HG03354 (cell line): ENCODE data around the gene DDX21.
"Not testable (repeated sequence)": the region's sequence is repeated elsewhere in the genome, so short reads cannot be mapped to it uniquely, and the experiment has no call there.

Experiments
- ATAC-seq: cut with Tn5 transposase; IDR thresholded peaks from one replicate; pipeline ENCODE4 v1.9.1; 2021; ENCODE audit warnings: mild to moderate bottlenecking; ENCODE audit not compliant: unreplicated experiment, poor library complexity, severe bottlenecking

DDX21 gene

GRCh38 chr10:68955832-68956532 is at the start of gene DDX21:
DDX21 (plus strand) TSS chr10:68956170; CDS start chr10:68956226, 56 bp downstream.
- peak; percentile 91 for ATAC-seq

- no peak for ATAC-seq
Measured at GRCh38 chr10:68924593-68924992, 31.4 kb upstream of the DDX21 start.

DNA sequence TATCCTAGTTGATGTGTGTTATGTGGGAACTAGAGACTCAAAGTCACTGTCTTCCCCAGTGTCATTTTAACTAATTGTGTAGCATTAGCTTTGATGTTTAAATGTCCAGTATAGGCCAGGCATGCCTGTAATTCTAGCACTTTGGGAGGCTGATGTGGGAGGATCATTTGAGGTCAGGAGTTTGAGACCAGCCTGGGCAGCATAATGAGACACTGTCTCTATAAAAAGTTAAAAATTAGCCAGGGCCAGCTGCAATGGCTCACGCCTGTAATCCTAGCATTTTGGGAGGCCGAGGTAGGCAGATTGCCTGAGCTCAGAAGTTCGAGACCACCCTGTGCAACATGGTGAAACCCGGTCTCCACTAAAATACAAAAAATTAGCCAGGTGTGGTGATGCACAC is 30.5 kb upstream of the DDX21 start:
- no peak for ATAC-seq

DNA sequence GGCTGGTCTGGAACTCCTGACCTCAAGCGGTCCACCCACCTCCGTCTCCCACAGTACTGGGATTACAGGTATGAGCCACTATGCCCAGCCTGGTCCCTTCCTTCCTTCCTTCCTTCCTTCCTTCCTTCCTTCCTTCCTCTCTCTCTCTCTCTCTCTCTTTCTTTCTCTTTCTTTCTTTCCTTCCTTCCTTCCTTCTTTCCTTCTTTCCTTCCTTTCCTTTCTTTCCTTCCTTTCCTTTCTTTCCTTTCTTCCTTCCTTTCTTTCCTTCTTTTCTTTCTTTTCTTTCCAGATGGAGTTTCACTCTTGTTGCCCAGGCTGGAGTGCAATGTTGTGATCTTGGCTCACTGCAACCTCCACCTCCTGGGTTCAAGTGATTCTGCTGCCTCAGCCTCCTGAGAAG is 26.8 kb upstream of the DDX21 start:
- not testable (repeated sequence) for ATAC-seq

DNA sequence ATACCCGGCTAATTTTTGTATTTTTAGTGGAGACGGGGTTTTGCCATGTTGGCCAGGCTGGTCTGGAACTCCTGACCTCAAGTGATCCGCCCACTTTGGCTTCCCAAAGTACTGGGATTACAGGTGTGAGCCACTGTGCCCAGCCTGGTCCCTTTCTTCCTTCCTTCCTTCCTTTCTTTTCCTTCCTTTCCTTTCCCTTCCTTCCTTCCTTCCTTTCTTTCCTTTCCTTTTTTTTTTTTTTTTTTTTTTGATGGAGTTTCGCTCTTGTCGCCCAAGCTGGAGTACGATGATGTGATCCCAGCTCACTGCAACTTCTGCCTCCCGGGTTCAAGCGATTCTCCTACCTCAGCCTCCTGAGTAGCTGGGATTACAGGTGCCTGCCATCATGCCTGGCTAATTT is 26.1 kb upstream of the DDX21 start:
- not testable (repeated sequence) for ATAC-seq

GRCh38 chr10:68932860-68933259 is 23.1 kb upstream of the DDX21 start:
- ATAC-seq = not testable (repeated sequence)

- ATAC-seq = no peak
Measured at GRCh38 chr10:68934994-68935393, 21.0 kb upstream of the DDX21 start.

GRCh38 chr10:68938117-68938516 is 17.9 kb upstream of the DDX21 start:
- ATAC-seq = no peak

DNA sequence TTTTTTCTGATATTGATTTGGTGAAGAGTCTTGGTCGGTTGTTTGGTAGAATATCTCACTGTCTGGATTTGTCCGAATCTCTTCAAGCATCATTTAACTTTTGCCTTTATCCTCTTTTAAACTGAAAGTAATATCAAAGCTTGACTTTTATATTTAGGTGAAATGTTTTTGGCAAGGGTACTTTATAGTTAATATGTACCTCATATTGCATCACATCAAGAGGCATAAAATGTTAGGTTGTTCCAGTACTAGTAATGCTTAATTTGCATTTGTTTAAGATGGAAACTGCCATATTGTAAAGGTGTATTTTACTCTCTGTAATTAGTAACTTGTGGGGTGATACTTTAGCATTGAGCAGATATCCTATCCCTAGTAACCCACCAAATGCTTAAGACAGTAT is 17.1 kb upstream of the DDX21 start:
- no peak for ATAC-seq

DNA sequence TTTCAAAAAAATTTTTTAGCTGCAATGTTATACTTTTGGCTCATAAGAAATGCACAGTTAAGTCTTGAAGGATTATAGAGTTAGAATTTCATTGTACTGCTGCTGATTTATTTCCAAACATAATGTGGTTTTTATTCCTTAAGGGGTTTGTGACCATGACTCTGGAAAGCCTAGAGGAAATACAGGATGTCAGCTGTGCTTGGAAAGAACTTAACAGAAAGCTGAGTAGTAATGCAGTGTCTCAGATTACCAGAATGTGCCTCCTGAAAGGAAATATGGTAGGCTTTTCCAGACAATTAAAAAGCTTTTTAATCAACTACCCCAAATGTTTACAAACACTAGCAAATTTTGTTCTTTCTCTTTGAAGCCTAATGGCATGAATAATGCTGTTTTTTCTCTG is 15.1 kb upstream of the DDX21 start:
- ATAC-seq = not testable (repeated sequence)

- ATAC-seq = no peak
Measured at GRCh38 chr10:68950598-68950997, 5.4 kb upstream of the DDX21 start.

DNA sequence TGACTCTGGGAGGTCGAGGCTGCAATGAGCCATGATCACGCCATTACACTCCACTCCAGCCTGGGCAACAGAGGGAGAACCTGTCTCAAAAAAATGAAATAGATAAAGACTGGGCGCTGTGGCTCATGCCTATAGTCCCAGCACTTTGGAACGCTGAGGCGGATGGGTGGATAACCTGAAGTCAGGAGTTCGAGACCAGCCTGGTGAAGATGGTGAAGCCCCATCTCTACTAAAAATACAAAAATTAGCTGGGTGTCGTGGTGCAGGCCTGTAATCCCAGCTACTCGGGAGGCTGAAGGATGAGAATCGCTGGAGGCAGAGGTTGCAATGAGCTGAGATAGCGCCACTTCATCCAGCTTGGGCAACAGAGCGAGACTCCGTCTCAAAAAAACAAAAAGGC is 1.1 kb upstream of the DDX21 start:
- no peak for ATAC-seq

DNA sequence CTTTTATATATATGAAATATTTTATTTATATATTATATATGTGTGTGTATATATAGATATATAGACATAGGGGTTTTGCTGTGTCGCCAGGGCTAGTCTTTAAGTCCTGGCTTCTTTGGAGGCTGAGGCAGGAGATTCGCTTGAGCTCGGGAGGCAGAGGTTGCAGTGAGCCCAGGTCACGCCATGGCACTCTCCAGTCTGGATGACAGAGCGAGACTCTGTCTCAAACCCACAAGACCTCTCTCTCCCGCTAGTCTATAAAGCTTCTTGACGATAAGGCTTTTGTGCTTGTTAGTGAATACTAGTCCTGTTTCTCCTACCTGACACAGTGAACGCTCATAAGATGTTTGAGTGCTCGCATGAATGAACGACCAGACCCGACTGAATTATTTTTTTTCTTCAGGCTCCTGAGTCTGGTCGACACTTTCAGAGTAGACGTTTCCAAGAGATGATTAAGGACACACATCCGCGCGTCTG is 577 bp upstream of the DDX21 start:
- peak; percentile 15 for ATAC-seq

DNA sequence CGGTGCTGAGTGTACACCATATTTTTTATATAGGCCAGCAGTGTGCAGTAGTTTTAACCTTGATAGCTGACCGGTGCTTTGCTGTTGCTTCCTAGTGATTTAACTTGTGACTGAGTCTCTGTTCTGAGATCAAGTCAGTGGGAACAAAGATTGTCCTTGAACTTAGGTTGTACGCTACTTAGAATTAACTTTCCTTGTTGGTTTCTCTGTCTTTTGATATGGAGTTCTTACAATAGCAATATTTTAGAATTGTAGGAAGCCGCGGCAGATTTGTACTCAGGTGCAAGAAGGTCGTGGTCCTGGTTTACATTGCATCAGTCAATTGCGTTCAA is 1.3 kb downstream of the DDX21 start:
- no peak for ATAC-seq

- ATAC-seq = no peak
Measured at GRCh38 chr10:68957654-68958053, 1.7 kb downstream of the DDX21 start.

DNA sequence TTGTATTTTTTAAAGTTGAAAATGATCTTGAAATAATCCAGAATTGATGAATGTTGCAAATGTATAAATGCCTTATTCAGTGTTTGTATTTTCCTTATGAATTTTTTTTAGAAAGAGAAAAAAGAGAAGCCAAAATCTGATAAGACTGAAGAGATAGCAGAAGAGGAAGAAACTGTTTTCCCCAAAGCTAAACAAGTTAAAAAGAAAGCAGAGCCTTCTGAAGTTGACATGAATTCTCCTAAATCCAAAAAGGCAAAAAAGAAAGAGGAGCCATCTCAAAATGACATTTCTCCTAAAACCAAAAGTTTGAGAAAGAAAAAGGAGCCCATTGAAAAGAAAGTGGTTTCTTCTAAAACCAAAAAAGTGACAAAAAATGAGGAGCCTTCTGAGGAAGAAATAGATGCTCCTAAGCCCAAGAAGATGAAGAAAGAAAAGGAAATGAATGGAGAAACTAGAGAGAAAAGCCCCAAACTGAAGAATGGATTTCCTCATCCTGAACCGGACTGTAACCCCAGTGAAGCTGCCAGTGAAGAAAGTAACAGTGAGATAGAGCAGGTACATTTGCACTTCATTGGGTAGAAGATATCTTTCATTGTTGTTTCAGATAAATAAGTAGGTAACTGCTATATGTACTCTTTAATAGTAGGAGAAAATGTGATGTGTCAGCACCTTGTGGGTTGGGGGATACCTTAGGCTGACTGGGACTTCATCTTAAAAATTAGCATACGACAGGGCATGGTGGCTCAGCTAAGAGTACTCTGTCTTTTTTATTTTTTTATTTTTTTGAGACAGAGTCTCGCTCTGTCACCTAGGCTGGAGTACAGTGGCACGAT is 3.9 kb downstream of the DDX21 start:
- ATAC-seq = no peak

- ATAC-seq = no peak
Measured at GRCh38 chr10:68963151-68963550, 7.2 kb downstream of the DDX21 start.

DNA sequence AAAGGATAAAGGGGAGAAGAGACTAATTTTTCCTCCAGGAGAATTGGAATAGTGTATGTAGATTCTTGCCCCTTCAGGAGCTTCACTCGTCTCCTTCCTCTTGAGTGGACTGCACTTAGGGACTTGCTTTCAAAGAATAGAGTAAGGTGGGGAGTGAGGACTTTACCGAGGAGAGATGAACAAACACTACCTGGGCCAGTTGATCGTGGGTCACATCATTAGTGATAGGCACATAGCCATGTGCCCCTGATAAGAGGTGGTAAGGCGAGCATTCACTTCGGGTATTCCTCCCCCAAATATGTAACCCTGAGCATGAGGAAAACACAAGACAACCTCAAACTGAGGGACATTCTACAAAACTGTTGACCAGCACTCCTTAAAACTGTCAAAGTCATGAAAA is 18.0 kb downstream of the DDX21 start:
- no peak for ATAC-seq

DNA sequence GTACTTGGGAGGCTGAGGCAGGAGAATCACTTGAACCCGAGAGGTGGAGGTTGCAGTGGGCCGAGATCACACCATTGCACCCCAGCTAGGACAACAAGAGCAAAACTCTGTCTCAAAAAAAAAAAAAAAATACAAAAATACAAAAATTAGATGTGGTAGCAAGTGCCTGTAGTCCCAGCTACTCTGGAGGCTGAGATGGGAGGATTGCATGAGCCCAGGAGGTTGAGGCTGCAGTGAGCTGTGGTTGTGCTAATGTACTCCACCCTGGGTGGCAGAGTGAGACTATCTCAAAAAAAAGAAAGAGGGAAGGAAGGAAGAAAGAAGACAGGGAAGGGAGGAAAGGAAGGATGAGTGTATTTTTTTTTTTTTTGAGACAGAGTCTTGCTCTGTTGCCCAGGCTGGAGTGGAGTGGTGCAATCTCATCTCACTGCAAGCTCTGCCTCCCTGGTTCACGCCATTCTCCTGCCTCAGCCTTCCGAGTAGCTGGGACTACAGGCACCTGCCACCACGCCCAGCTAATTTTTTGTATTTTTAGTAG is 20.0 kb downstream of the DDX21 start:
- not testable (repeated sequence) for ATAC-seq

- not testable (repeated sequence) for ATAC-seq
Measured at GRCh38 chr10:68979738-68980137, 23.8 kb downstream of the DDX21 start.

- no peak for ATAC-seq
Measured at GRCh38 chr10:68981074-68981473, 25.1 kb downstream of the DDX21 start.
